Testis (tissue), 2 donors: ENCODE data around the gene IWS1.

Experiments
- CTCF ChIP-seq, 3 experiments: fragments of 450-650 bp in 2 of 3; fragments of 200-600 bp in 1 of 3; sonication (generic) in 1 of 3; IDR thresholded peaks; one replicate each; pipeline ENCODE4 v1.5.1; 2016 to 2019; ENCODE audit warnings: antibody characterized with exemption in 3 of 3, mild to moderate bottlenecking in 2 of 3, moderate library complexity in 1 of 3
- POLR2A ChIP-seq: fragments of 450-650 bp; IDR thresholded peaks from one replicate; pipeline ENCODE4 v1.6.1; 2017; ENCODE audit warnings: antibody characterized with exemption, mild to moderate bottlenecking, moderate library complexity

GRCh38 chr2:127472268-127472667, 54.0 kb downstream of the IWS1 start:
- TF ChIP-seq CTCF (IDR thresholded peaks at IDR 0.05), result no peak
- no peak for TF ChIP-seq POLR2A
